ENCODE measurements around the gene CATSPER3.

- TF ChIP-seq CTCF (IDR thresholded peaks at IDR 0.05; ENCODE audit: poor library complexity, severe bottlenecking): no peak
- TF ChIP-seq EZH2 (IDR thresholded peaks at IDR 0.05; ENCODE audit: borderline replicate concordance, insufficient read depth, low read length, poor library complexity, severe bottlenecking): no peak
- no peak for TF ChIP-seq REST (IDR thresholded peaks at IDR 0.05; ENCODE audit: borderline replicate concordance)
- no peak for TF ChIP-seq RAD21 (conservative IDR thresholded peaks at IDR 0.05)
- TF ChIP-seq POLR2AphosphoS5 (IDR thresholded peaks at IDR 0.05): no peak
Measured at GRCh38 chr5:135012951-135013391, 45.3 kb downstream of the CATSPER3 start.

Measured in neural cell (in vitro differentiated cells).